GM18858 (cell line): Measurements from ENCODE around the gene PBX2.
A peak's percentile ranks its signal among the peaks of the same experiment; 100 is the strongest.
"Not testable (repeated sequence)": the region's sequence is repeated elsewhere in the genome, so short reads cannot be mapped to it uniquely, and the experiment has no call there.

Experiments used
- ATAC-seq: cut with Tn5 transposase; IDR thresholded peaks from one replicate; pipeline ENCODE4 v1.9.1; 2021; ENCODE audit not compliant: unreplicated experiment

Gene PBX2

DNA sequence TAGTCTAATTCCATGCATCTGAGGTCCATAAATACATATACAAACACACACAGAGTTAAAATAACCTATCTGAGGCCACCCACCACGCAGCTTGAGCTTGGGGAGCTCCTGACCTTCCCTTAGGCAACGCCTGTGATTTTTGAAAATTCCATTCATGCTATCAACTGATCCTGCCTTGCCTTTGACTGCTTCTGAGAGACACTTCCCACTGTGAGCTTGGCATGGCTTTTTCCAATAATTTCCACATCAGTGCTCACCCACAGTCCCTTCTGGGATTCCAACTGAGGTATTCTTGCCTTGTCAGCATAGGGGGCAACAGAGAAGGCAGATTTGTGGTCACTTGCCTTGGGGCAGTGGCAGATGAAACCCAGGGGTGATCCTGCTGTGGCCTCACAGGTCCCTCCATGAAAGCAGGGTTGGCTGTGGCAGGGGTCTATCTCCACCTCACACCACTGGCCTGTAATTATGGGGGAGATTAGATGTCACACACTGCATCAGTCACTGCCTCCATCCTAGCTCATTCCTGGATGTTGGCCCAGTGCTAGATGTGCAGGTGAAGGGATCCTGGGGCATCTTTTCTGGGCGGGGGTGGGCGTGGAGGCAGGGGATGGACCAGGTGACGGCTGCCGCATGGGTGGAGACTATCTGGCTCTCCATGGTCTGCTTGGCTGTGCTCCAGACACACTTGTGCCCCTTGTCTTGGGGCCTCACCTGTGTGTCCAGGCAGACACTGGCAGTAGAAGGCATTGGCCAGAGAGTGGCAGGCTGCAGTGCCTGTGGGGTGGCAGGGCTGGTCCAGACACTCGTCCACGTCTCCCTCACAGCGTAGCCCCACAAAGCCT, 13.6 kb upstream of the PBX2 start:
- no peak for ATAC-seq

DNA sequence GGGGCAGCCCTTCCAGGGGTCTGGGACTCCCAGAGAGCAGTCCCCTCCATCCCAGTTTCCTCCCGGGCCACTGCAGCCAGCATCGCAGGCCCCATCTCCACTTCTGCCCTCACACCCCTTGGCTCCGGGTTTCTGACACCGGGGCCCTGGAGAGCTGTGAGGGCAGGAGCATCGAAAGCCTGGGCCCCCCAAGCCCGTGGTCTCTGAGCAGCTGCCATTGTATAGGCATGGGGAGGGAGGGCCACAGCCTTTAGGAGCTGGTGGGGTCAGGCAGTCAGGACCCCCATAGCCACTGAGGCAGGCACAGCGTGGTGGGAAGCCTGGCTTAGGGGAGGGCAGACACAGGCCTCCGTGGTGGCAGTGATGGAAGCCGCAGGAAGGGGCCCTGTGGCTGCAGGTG, 12.2 kb upstream of the PBX2 start:
- no peak for ATAC-seq

DNA sequence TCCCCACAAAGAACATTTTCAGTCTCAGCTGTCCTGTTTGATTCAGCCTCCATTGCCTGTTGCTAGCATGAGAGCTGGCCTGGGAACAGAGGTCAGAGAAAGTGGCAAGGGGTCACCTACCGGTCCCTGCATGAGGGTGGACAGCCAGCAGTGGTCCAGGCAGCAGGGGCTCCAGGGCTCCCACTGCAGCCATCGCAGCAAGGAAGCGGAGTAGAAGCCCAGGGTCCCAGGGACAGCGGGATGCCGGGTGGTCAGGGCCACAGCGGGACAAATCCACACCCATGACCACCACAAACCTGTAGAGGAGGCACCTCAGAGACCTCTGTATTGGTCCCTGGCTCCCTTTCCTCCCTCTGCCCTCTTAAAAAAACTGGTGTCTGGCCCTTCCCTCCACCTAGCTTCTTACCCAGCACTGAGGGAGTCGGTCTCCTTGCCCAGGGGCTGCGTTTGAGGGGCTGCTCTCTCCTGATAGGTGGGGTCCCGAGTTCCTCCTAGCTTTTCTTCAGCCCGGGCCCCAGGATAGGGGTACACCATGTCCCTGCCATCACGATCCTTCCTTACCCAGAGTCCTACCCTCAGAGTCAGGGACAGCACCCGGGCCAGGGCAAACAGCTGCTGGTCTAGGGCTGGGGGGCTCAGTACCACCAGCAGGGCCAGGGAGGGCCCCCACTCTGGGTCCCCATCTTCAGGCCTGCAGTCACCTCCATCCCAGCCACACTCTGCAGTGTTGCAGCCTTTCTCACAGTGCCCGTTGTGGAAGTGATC, 10.9 kb upstream of the PBX2 start:
- ATAC-seq = no peak

DNA sequence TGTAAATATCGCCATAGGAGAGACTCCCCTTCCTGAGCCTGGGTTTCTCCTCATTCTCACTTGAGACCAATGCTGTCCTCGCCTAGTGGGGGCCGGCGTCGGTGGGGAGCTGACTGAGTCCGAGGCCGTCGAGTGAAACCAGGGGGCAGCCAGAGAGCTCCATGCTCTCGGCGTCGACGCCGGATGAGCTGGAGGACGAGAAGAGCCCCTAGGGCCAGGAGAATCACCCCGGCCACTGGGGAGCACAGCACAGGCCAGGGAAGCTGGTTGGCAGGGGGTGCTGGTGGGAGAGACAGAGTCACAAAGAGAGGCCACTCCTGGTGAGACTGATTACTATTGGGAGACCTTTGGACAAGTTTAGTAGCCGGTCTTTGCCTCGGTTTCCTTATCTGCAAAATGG, 8.9 kb upstream of the PBX2 start:
- ATAC-seq = no peak

DNA sequence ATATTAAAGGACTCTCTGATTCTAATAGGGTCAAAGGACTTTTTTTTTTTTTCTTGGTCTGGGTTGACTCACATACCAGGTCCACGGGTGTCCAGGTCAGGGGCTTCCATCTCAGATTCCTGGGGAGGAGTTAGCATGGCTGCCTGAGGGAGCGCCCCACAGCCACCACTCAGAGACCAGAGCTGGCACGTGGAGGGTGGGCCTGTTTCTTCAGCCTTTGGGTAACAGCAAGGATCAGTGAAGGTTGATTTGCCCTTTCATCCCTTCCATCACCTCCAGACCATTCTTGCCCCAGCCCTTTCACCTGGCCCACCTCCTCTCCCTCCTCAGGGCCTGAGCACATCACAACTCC, 8.3 kb upstream of the PBX2 start:
- no peak for ATAC-seq

DNA sequence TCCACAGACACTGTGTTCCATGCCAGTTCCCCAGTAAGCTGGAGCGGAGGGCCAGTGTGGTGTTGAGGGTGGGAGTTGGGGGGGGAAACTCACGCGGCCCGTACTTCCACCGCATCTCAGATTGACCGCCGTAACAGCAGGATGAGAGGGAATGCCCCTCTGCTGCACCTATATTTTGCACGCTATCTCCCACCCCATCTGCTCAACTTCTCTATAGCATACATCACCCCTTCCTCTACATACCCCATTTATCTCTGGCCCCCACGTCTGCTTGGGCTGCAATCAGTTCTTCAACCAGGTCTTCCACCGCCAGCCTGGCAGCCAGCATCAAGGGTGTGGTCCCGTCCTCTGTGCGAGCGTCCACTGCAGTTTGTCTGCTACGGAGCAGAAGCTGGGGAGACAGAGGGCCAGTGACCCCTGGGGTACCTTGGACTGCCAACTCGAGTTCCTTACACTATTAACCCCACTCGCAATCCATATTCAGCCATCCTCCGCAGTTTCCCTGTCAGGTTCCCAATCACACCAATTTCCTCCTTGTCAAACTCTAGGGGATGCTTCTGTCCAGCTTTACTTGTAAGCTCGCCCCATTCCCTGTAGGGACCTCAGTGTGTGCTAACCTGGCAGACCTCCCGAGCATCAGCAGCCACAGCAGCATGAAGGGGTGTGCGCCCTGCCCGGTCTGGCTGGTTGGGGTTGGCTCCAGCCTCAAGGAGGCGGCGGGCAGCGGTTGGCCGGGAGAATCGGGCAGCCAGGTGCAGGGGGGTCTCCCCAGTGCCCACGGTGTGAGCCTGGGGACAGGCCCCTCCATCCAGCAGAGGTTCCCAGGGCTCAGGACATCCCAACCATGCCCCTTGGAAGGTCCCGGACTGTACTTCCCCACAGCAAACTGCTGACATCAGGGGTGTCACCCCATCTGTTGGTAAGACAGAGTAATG, 6.9 kb upstream of the PBX2 start:
- ATAC-seq = no peak

DNA sequence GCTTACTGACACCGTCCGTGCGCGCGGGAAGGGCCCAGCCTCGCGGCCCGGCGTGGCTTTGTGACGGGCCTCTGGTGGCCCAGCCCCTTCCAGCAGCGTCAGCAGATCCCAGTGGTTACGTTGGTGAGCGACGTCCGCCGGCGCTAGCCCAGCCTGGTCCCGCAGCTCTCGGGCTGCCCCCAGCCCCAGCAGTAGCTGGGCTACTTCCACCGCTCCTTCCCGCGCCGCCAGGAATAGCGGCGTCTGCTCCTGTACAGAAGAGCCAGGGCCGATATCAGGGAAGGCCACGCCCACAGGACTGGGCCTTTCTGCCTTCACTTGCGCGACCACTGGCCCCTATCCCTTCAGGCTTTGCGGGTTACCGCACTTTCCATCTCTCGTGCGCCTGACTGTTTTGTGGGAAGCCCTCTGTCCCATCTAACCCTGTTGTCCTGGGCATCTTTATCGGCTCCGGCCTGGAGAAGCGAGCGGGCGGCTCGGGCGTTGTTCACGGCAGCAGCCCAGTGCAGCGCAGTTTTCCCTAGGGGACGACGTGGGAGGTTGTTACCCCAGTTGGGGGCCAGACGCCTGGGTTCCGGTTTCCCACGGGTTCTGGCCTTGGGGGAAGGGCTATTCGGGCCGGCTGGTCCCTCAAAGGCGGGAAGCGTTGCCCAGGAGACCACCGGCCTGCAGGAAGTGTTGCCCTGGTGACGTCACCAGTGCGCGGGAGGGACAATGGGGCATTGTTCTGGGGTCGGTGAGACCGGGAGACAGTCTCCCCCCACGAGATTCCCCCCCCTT, 6.1 kb upstream of the PBX2 start:
- peak; percentile 71 for ATAC-seq

DNA sequence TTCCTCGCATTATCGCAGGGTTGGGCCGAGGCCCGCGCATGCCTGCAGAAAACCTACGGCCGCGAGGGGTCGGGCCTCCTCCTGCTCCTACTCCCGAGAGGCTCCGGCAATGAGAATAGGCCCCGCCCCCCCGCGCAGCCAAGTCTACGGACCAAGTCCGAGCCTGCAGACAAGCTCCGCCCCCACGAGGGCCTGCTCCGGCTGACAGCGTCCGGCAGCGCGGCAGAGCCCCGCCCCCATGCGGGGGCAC, 5.6 kb upstream of the PBX2 start:
- ATAC-seq = peak; percentile 59

DNA sequence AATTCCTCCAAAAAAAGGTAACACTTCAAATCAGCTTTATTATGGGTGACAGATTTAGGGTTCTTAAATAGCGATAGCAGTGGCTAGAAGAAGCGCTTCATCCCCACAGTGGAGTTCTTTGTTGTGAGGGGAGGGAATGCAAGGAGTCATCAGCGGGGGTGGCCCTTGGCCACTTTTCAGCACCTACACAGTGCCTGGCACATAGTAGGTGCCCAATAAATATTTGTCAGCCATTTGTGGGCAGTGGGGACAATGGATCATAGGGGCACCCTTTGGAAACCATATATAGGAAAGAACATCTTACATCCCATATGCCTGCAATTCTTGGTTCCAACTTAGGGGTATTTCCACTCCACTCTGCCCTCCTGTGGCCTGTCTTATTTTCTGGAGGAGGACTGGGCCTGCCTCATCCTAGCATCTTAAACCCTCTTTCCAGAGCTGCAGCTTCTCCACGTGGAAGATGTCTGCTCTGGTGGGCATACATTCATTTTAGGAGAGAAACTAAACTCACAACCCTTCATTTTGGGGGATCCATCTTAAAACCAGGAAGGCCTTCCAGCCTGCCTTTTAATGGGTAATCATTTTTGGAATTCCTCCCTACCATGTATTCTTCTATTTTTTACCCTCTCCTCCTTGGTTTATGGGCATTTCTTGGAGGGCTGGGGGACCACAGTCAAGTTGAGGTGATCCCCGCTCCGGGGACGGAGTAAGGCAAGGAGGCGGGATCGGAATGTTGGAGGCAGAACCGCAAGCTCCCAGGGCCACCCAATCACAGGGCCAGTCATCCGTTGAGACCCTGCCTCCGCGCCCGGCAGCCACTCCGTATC, 5.0 kb upstream of the PBX2 start:
- no peak for ATAC-seq

DNA sequence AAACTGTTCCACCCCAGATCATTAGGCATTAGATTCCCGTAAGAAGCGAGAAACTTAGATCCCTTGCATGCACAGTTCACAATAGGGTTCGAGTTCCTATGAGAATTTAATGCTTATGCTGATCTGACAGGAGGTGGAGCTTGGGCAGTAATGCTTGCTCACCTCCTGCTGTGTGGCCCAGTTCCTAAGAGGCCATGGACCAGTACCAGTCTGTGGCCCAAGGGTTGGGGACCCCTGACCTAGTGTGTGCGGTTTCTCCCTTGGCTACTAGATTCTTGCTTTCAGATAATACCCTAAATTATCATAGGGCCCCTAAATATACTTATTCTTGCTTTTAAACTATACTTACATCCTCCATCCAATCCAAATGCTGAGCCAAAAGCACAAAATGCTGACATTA, 4.4 kb upstream of the PBX2 start:
- ATAC-seq = no peak

DNA sequence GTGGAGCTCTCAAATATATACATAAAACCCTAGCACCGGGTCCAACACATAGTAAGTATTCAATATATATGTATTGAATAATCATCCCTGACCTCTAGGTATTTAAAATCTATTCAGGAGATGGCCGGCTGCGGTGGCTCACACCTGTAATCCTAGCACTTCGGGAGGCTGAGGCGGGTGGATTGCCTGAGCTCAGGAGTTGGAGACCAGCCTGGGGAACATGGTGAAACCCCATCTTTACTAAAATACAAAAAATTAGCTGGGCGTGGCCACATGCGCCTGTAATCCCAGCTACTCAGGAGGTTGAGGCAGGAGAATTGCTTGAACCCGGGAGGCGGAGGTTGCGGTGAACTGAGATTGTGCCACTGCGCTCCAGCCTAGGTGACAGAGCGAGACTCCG, 3.1 kb upstream of the PBX2 start:
- ATAC-seq = not testable (repeated sequence)

DNA sequence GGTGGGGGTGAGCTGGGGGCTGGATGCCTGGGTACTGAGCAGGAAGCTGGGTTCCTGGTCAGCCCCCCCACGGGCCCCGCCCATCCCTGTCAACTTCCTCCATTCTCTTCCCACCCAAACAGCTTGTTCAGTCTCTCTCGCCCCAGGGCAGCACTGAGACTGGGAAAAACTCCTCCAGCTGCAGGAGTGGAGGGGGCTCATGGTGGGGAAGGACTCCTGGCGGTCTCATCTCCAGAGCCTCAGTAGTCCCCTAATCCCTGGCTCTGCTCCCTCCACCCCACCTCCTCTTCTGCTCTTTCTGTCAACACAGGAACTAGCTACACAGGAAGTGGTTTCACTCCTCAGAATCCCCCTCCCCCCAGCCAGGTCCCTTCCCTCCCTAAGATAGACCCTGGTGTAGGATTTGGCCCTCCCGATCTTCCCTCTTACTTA, 2.6 kb upstream of the PBX2 start, which contains the start of gene GPSM3:
GPSM3 (minus strand) TSS at position 36 of the 432 bp plus-strand sequence. CDS start 130 bp downstream, outside the sequence.
- ATAC-seq = no peak

DNA sequence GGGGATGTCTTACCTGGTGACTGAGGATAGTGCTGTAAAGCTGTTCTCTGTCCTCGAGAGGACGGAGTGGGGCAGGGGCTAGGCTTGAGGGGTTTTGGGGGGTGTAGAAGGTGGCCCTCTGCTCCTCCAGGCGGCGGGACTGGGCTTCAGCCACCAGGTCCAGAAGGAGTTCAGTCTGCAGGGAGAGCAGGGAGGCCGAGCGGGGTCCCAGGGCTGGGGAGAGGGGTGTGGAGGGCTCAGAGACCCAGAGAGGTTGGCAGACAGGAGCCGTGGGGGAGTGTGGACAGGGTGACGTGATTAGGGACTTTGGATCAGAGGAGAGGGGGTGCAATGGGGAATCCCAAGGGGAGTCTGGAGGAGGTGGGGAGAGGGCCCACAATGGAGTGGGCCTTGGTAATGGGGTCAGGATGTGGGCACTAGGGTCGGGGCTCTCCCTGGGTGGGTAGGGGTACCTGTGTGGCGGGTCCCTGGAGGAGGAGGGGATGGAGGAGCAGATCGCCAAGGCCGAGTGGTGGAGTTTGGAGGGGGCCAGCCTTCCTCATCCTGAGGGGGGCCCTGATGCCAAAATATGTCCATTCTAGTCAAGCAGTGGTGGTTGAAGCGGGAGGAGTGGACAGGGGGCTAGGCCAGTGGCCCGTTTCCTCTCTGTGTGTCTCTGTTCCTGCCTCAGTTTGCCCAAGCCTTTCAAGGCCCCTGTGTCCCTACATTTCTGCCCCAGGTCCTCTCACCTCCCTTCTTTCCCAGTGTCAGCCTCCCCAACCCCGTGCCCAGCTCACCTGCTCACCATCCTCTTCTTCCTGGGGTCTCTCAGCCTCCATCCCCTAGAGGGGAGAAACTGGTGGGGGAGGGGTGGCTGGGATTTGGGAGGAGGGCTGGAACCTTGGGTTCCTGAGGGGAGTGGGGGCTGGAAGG, 1.9 kb upstream of the PBX2 start:
- no peak for ATAC-seq

DNA sequence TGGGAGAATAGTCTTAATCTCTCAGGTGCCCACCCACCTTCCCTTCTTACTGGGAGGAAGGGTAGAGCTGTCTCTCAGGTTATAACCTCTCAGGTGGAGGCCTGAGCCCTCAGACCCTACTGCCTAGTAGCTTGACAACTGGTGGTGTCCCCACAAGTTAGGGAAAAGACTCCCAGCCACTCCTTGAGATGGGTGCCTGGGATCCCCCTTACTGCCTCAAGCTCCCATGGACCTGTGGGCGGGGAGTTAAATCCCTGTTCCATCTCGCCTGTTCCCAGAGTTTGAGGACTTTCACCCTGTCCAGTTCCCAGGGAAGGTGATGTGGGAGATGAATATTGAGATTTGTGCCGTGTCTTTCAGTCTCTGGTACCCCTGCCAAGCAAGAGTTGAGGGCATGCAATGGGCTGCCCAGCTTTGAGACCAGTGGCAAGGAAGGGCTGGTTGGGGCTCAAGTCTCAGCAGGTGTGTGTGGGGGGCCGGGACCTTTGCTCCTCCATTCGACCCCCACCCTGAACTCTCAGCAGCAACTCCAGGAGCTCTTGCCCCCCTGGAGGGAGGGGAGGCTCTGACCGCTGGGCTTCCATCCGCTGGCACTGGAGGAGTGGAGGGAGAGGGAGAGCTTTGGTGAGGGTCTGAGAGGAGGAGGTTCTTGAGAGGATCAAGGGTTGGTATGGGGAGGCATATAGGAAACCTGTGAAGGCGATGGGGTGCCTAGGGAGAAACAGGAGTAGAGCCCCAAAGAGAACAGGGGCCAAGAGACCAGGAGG, 1.1 kb upstream of the PBX2 start:
- ATAC-seq = no peak

DNA sequence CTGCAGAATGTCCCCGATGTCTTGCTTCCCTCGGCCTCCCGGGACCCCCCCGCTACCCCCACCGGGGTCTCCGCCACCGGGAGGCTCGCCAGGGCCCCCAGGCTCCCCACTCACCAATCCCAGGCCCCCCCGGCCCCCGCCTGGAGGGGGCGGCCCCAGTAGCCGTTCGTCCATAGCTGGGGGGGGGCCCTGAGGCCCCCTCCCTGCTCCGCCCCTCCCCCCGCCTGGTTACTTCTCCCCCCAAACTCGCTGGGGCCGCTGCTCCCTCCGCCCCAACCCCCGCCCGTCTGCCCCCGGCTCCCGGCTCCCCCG, 304 bp downstream of the PBX2 start:
- ATAC-seq = no peak

DNA sequence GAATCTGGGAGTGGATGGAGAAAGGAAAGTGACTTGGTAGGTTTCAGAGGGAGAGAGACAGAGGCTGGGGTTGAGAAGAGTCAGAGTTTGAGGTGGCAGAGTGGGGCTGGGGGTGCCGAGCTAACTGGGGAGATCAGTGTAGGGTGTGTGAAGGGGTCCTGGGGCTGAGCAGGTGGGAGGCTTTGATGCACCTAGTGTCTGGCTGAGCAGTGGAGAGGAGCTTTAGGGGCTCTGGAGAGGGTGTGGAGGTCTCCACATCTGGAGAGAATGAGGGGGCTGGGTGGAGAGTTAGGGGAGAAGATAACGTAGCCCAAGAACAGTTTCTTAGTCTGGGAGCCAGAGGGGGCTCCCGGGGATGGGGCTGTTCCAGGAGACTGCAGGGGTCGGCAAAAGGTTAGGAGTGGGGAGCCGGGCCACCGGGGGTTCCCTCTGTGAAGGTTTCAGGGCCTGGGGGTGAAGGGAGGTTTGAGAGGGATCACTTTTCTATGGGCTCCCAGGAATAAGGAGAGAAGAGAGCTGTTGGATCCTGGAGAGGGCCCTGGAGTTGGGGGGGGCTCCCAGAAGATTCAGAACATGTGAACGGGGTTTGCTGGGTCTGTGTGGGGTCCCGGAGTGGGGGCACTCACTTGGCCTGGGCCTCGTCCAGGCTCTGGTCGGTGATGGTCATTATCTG, 797 bp downstream of the PBX2 start:
- no peak for ATAC-seq

DNA sequence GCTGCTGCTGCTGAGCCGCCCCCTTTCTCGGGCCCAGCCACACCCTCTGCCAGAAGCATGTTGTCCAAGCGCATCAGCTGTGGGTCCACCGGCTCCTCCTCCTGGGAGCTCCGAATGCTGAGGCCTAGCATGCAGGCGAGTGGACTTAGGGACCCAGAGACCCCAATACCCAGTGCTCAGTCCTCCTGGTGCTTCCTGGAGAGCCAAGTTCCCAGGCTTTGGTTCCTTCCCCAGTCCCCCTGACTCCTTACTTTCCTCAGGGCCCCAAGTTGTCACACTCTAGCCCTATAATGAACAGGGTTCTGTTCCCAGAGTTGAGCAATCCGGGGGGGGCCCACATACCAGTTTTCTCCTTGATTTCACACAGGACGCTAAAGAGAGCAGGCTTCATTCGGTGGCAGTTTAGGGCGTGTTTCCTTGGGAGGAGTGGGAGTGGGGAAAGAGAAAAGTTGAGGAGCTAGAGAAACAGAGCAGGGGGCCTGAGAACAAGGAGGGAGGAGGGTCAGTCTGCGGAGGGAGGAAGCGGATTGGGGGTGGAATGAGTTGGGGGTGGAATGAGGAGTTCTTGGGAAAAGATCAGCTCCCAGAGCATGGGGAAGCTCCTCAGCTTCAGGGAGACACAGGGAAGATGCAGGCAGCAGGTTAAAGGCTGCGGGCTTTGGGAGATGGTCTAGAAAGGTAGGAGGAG, 1.5 kb downstream of the PBX2 start:
- no peak for ATAC-seq
